SK-N-SH (cell line): ENCODE results near the gene MPPE1.

Experiments used
- EP300 ChIP-seq, 2 experiments: IDR thresholded peaks; 2 replicates each; pipeline versions ENCODE4 v1.4.0 to v1.6.1; 2012; ENCODE audit warnings: borderline replicate concordance in 1 of 2, low read depth in 1 of 2, low read length in 1 of 2
- FOSL2 ChIP-seq: IDR thresholded peaks from 2 replicates; pipeline ENCODE4 v1.4.0; 2012; ENCODE audit warnings: low read depth, mild to moderate bottlenecking, moderate library complexity, borderline replicate concordance
- POLR2AphosphoS5 ChIP-seq: IDR thresholded peaks from 2 replicates; pipeline ENCODE4 v1.6.1; 2012; ENCODE audit warnings: low read depth, low read length
- SIN3A ChIP-seq: IDR thresholded peaks from 2 replicates; pipeline ENCODE4 v1.6.1; 2012; ENCODE audit warnings: low read depth, mild to moderate bottlenecking, low read length, moderate library complexity, borderline replicate concordance
- TF ChIP-seq, protein P1 (sequence below): fragments of 200-600 bp; sonication (generic); IDR thresholded peaks from 2 replicates; pipeline ENCODE4 v1.6.1; 2017; ENCODE audit warnings: antibody characterized with exemption, mild to moderate bottlenecking, moderate library complexity

DNA sequence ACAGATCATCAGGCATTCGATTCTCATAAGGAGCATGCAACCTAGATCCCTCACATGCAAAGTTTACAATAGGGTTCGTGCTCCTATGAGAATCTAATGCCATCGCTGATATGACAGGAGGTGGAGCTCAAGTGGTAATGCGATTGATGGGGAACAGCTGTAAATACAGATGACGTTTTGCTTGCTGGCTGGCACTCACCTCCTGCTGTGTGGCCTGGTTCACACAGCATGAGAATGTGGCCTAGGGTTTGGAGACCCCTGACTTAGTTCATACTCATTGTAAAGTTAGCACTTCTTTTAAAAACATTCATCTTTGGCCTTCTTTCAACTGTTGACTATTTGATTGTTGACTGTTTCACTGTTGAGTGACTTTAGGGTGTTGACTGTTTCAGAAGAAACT lies 65.6 kb downstream of the MPPE1 start:
- TF ChIP-seq SIN3A (no peak), EP300 (IDR thresholded peaks at IDR 0.05; ENCODE audit: borderline replicate concordance in 1 of 2, low read depth in 1 of 2, low read length in 1 of 2) (no peak), POLR2AphosphoS5 (no peak), FOSL2 (no peak)
- TF ChIP-seq, protein P1, sequence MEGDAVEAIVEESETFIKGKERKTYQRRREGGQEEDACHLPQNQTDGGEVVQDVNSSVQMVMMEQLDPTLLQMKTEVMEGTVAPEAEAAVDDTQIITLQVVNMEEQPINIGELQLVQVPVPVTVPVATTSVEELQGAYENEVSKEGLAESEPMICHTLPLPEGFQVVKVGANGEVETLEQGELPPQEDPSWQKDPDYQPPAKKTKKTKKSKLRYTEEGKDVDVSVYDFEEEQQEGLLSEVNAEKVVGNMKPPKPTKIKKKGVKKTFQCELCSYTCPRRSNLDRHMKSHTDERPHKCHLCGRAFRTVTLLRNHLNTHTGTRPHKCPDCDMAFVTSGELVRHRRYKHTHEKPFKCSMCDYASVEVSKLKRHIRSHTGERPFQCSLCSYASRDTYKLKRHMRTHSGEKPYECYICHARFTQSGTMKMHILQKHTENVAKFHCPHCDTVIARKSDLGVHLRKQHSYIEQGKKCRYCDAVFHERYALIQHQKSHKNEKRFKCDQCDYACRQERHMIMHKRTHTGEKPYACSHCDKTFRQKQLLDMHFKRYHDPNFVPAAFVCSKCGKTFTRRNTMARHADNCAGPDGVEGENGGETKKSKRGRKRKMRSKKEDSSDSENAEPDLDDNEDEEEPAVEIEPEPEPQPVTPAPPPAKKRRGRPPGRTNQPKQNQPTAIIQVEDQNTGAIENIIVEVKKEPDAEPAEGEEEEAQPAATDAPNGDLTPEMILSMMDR: no peak
